Measurements from ENCODE around the gene SLC6A6.
A peak's percentile ranks its signal among the peaks of the same experiment; 100 is the strongest.
"Not testable (repeated sequence)": the region's sequence is repeated elsewhere in the genome, so short reads cannot be mapped to it uniquely, and the experiment has no call there.

Gene SLC6A6

GRCh38 chr3:14401692-14402303 is 608 bp upstream of the SLC6A6 start:
- no peak for DNase-seq

- no peak for DNase-seq
These were observed 1.3 kb downstream of the SLC6A6 start for GRCh38 chr3:14403619-14404155.

GRCh38 chr3:14404186-14404585 is 1.8 kb downstream of the SLC6A6 start:
- no peak for DNase-seq

GRCh38 chr3:14404631-14405359 is 2.4 kb downstream of the SLC6A6 start:
- no peak for DNase-seq

- no peak for DNase-seq
These were observed 3.2 kb downstream of the SLC6A6 start for GRCh38 chr3:14405360-14406238.

- DNase-seq, result no peak
These were observed 3.9 kb downstream of the SLC6A6 start for GRCh38 chr3:14406336-14406735.

- DNase-seq, result no peak
These were observed 4.4 kb downstream of the SLC6A6 start for GRCh38 chr3:14406766-14407165.

GRCh38 chr3:14407203-14407602 is 4.8 kb downstream of the SLC6A6 start:
- no peak for DNase-seq

- not testable (repeated sequence) for DNase-seq
These were observed 7.3 kb downstream of the SLC6A6 start for GRCh38 chr3:14409779-14410063.

GRCh38 chr3:14410106-14410502 is 7.7 kb downstream of the SLC6A6 start:
- DNase-seq, result no peak

- DNase-seq, result peak; percentile 37 to 97
These were observed 8.2 kb downstream of the SLC6A6 start for GRCh38 chr3:14410503-14411165.

GRCh38 chr3:14411166-14411526 is 8.7 kb downstream of the SLC6A6 start:
- no peak for DNase-seq

- DNase-seq, result no peak
These were observed 9.6 kb downstream of the SLC6A6 start for GRCh38 chr3:14411988-14412387.

GRCh38 chr3:14412831-14413380 is 10.5 kb downstream of the SLC6A6 start:
- DNase-seq, result no peak

- peak in 1 of 2 donors; percentile 50 for DNase-seq
These were observed 11.1 kb downstream of the SLC6A6 start for GRCh38 chr3:14413381-14414071.

GRCh38 chr3:14414846-14415464 is 12.5 kb downstream of the SLC6A6 start:
- no peak for DNase-seq

- DNase-seq, result no peak
These were observed 13.1 kb downstream of the SLC6A6 start for GRCh38 chr3:14415501-14415900.

GRCh38 chr3:14416453-14416852 is 14.0 kb downstream of the SLC6A6 start:
- DNase-seq, result no peak

- peak in 1 of 2 donors; percentile 28 for DNase-seq
These were observed 16.2 kb downstream of the SLC6A6 start for GRCh38 chr3:14418296-14419250.
